Activated CD8-positive, alpha-beta T cell treated with anti-CD3 and anti-CD28 coated beads for 36 hours (primary cell): ENCODE measurements around the gene BST1. TPM values are rescaled to one million over a fixed set of nuclear protein-coding genes. Genes with fewer than 3 reads are reported as not detected.

Experiments used
- ATAC-seq: fragments of 200-7000 bp; cut with Tn5 transposase; one replicate; pipeline ENCODE4 v1.10.0; 2021; ENCODE audit warnings: mild to moderate bottlenecking, moderate library complexity
- CTCF ChIA-PET: fragments of 350-600 bp; sonication (Branson Sonifier 250); formaldehyde crosslinking; loops from one replicate; lab custom pipeline; 2021; ENCODE audit warnings: antibody characterized with exemption; lab: Charles Lee
- POLR2A ChIA-PET: fragments of 350-600 bp; sonication (Branson Sonifier 250); formaldehyde crosslinking; loops from one replicate; lab custom pipeline; 2021; ENCODE audit warnings: antibody characterized with exemption; lab: Charles Lee
- DNase-seq: peaks from one replicate; pipeline ENCODE4 v3.0.0-alpha.2; 2020
- H3K27ac Mint-ChIP-seq: one replicate; pipeline ENCODE4 v1.8.0; 2021; ENCODE audit warnings: mild to moderate bottlenecking, mixed read lengths
- H3K27me3 Mint-ChIP-seq: one replicate; pipeline ENCODE4 v1.8.0; 2021; ENCODE audit warnings: mixed read lengths
- H3K36me3 Mint-ChIP-seq: one replicate; pipeline ENCODE4 v1.8.0; 2021; ENCODE audit warnings: low read depth, mixed read lengths
- H3K4me1 Mint-ChIP-seq: one replicate; pipeline ENCODE4 v1.8.0; 2021; ENCODE audit warnings: low read depth, mixed read lengths
- H3K4me3 Mint-ChIP-seq: one replicate; pipeline ENCODE4 v1.8.0; 2021; ENCODE audit warnings: mild to moderate bottlenecking, moderate library complexity, mixed read lengths
- H3K9me3 Mint-ChIP-seq: one replicate; pipeline ENCODE4 v1.8.0; 2021; ENCODE audit warnings: mixed read lengths
- CTCF ChIP-seq: fragments of 200-600 bp; IDR thresholded peaks from one replicate; pipeline ENCODE4 v1.8.0; 2022; ENCODE audit warnings: antibody characterized with exemption, mild to moderate bottlenecking
- intact Hi-C: fragments of 100-400 bp; cut with micrococcal nuclease; formaldehyde crosslinking; loops from one replicate; pipeline ENCODE4 v1.10.0; 2022
- total RNA-seq, 2 experiments: library from RNA; stranded (reverse); gene quantifications; one replicate each; pipeline ENCODE4 v1.2.3, GENCODE V29; 2021

Gene BST1
- total RNA-seq, 2 experiments from 2014 or later, result 0.20 to 0.65 TPM

- no peaks in the 10 kb centered on the region for H3K27me3 Mint-ChIP-seq
- no peak overlapping the region for H3K27ac Mint-ChIP-seq
- DNase-seq, result no peak
- no peak overlapping the region for H3K4me3 Mint-ChIP-seq
- TF ChIP-seq CTCF, result no peak
- POLR2A ChIA-PET, result no interaction called here
- intact Hi-C loops, result no loop called here
- H3K9me3 Mint-ChIP-seq, result no peaks in the 10 kb centered on the region
- H3K36me3 Mint-ChIP-seq, result no peaks in the 10 kb centered on the region
- CTCF ChIA-PET, result interaction anchor here (0.6 to 1.6 kb wide), 3 partner anchors 9 to 242 kb away, joined by 3 to 4 read pairs (median 4); partner anchors contain the start of gene CC2D2A
- no peaks in the 10 kb centered on the region for H3K4me1 Mint-ChIP-seq
- ATAC-seq, result no peak
Observed at GRCh38 chr4:15711762-15712161, 8.9 kb downstream of the BST1 start.

GRCh38 chr4:15712214-15712613 is 9.3 kb downstream of the BST1 start:
- ChIA-PET CTCF (interaction anchor here (0.6 to 1.6 kb wide), 2 partner anchors 170 to 242 kb away, joined by 4 read pairs; partner anchors contain the start of gene CC2D2A), POLR2A (no interaction called here)
- no peaks in the 10 kb centered on the region for H3K36me3 Mint-ChIP-seq
- no peak for ATAC-seq
- H3K9me3 Mint-ChIP-seq, result no peaks in the 10 kb centered on the region
- TF ChIP-seq CTCF, result no peak
- intact Hi-C loops, result no loop called here
- H3K27ac Mint-ChIP-seq, result no peak overlapping the region
- no peaks in the 10 kb centered on the region for H3K4me1 Mint-ChIP-seq
- H3K27me3 Mint-ChIP-seq, result no peaks in the 10 kb centered on the region
- DNase-seq, result no peak
- no peak overlapping the region for H3K4me3 Mint-ChIP-seq

GRCh38 chr4:15714141-15714540 is 11.3 kb downstream of the BST1 start:
- Mint-ChIP-seq H3K4me1 (no peaks in the 10 kb centered on the region), H3K9me3 (no peaks in the 10 kb centered on the region), H3K4me3 (no peak overlapping the region), H3K27me3 (no peaks in the 10 kb centered on the region), H3K27ac (no peak overlapping the region), H3K36me3 (no peaks in the 10 kb centered on the region)
- intact Hi-C loops, result no loop called here
- no peak for TF ChIP-seq CTCF
- ChIA-PET CTCF (no interaction called here), POLR2A (no interaction called here)
- DNase-seq, result no peak
- no peak for ATAC-seq

GRCh38 chr4:15714646-15715435 is 12.0 kb downstream of the BST1 start:
- TF ChIP-seq CTCF, result no peak
- ChIA-PET POLR2A (no interaction called here), CTCF (interaction anchor here (1.0 kb wide), 1 partner anchor 165 kb away, joined by 3 read pairs; no protein-coding TSS in a partner anchor)
- DNase-seq (no peak), ATAC-seq (no peak)
- H3K9me3 Mint-ChIP-seq, result no peaks in the 10 kb centered on the region
- no peaks in the 10 kb centered on the region for H3K36me3 Mint-ChIP-seq
- no peaks in the 10 kb centered on the region for H3K4me1 Mint-ChIP-seq
- no peak overlapping the region for H3K27ac Mint-ChIP-seq
- intact Hi-C loops, result no loop called here
- no peak overlapping the region for H3K4me3 Mint-ChIP-seq
- no peaks in the 10 kb centered on the region for H3K27me3 Mint-ChIP-seq

- intact Hi-C loops, result no loop called here
- Mint-ChIP-seq H3K36me3 (no peaks in the 10 kb centered on the region), H3K4me1 (no peaks in the 10 kb centered on the region), H3K9me3 (no peaks in the 10 kb centered on the region), H3K27me3 (no peaks in the 10 kb centered on the region), H3K27ac (no peak overlapping the region), H3K4me3 (no peak overlapping the region)
- no peak for TF ChIP-seq CTCF
- ChIA-PET POLR2A (no interaction called here), CTCF (interaction anchor here (1.1 kb wide), 1 partner anchor 90 kb away, joined by 4 read pairs; no protein-coding TSS in a partner anchor)
- DNase-seq, result no peak
- ATAC-seq, result no peak
Observed at GRCh38 chr4:15716115-15716514, 13.2 kb downstream of the BST1 start.
